GM12878 (cell line): ENCODE data around the gene CCL25. TPM values are rescaled to one million over a fixed set of nuclear protein-coding genes. Genes with fewer than 3 reads are reported as not detected.

Source experiments
- ATAC-seq: fragments of 200-7000 bp; cut with Tn5 transposase; 3 replicates; pipeline ENCODE4 v1.9.1; 2020; ENCODE audit warnings: mild to moderate bottlenecking, moderate library complexity
- BruUV-seq: library from RNA; stranded (reverse); fragments of 400-500 nt; replicated peaks from 2 replicates; lab custom pipeline; 2021; lab: Mats Ljungman, UMichigan
- CTCF ChIA-PET: fragments of 300-600 bp; sonication (Branson Sonifier 250); formaldehyde crosslinking; extraction: SDS; loops from one replicate; lab custom pipeline; 2021; ENCODE audit warnings: inconsistent platforms; lab: Yijun Ruan, JAX
- POLR2A ChIA-PET: fragments of 350-600 bp; formaldehyde crosslinking; extraction: SDS; loops from one replicate; lab custom pipeline; 2021; ENCODE audit warnings: inconsistent platforms; lab: Charles Lee
- RAD21 ChIA-PET: fragments of 300-600 bp; sonication (Branson Sonifier 250); formaldehyde crosslinking; loops from one replicate; lab custom pipeline; 2023; ENCODE audit warnings: antibody characterized with exemption; ENCODE audit not compliant: unreplicated experiment; lab: Charles Lee
- SMC1A ChIA-PET: fragments of 300-600 bp; sonication (Branson Sonifier 250); formaldehyde crosslinking; loops from one replicate; lab custom pipeline; 2023; ENCODE audit not compliant: unreplicated experiment, uncharacterized antibody; lab: Charles Lee
- DNase-seq: peaks from one replicate; pipeline ENCODE4 v3.0.0-alpha.2; 2011; ENCODE audit warnings: low read depth, low spot score
- FAIRE-seq: peaks from 3 replicates; lab custom pipeline; 2011; peaks lifted over from hg19 to GRCh38; lab: Jason Lieb, UNC
- H2AFZ ChIP-seq: 2 replicates; pipeline ENCODE4 v1.6.0; 2011; ENCODE audit warnings: low read depth, low read length, control low read depth; ENCODE audit not compliant: control insufficient read depth
- H3K27ac ChIP-seq: 2 replicates; pipeline ENCODE4 v1.5.1; 2011; ENCODE audit warnings: control low read depth; ENCODE audit not compliant: control insufficient read depth, insufficient read depth
- H3K27me3 ChIP-seq, 2 experiments: replicated peaks in 1 of 2; 2 replicates each; pipeline versions ENCODE4 v1.6.0 to v1.6.1; 2011; ENCODE audit warnings: low read length in 1 of 2; ENCODE audit not compliant: control insufficient read depth in 2 of 2, insufficient read depth in 2 of 2
- H3K36me3 ChIP-seq, 2 experiments: 2 replicates each; pipeline ENCODE4 v1.5.1; 2011; ENCODE audit warnings: low read length in 1 of 2; ENCODE audit not compliant: control insufficient read depth in 2 of 2, insufficient read depth in 2 of 2
- H3K4me1 ChIP-seq: 2 replicates; pipeline ENCODE4 v1.6.1; 2011; ENCODE audit warnings: mild to moderate bottlenecking, low read length, moderate library complexity, mixed read lengths; ENCODE audit not compliant: control insufficient read depth, insufficient read depth
- H3K4me2 ChIP-seq: 2 replicates; pipeline ENCODE4 v1.6.0; 2011; ENCODE audit warnings: control low read depth; ENCODE audit not compliant: control insufficient read depth, insufficient read depth
- H3K4me3 ChIP-seq: fragments of 200-600 bp; sonication (generic); 2 replicates; pipeline ENCODE4 v1.5.1; 2016
- H3K79me2 ChIP-seq: 2 replicates; pipeline ENCODE4 v1.6.0; 2011; ENCODE audit warnings: low read length; ENCODE audit not compliant: control insufficient read depth, insufficient read depth
- H3K9ac ChIP-seq: 2 replicates; pipeline ENCODE4 v1.8.0; 2011; ENCODE audit warnings: low read length, control low read depth, mixed read lengths; ENCODE audit not compliant: control insufficient read depth, insufficient read depth
- H3K9me3 ChIP-seq: replicated peaks from 3 replicates; pipeline ENCODE4 v1.5.1; 2011; ENCODE audit warnings: mild to moderate bottlenecking, low read length; ENCODE audit not compliant: control insufficient read depth, insufficient read depth
- H4K20me1 ChIP-seq: 2 replicates; pipeline ENCODE4 v1.6.0; 2011; ENCODE audit not compliant: control insufficient read depth, insufficient read depth
- E2F4 ChIP-seq: IDR thresholded peaks from 2 replicates; pipeline ENCODE4 v1.6.1; 2012; ENCODE audit warnings: low read depth, low read length, improper control_type of control experiment
- EP300 ChIP-seq, 2 experiments: fragments of 150-350 bp in 1 of 2; IDR thresholded peaks; 2 replicates each; pipeline ENCODE4 v1.6.1; 2011 to 2012; ENCODE audit warnings: low read depth in 2 of 2, low read length in 2 of 2, borderline replicate concordance in 1 of 2, improper control_type of control experiment in 1 of 2, inconsistent platforms in 1 of 2; ENCODE audit not compliant: control insufficient read depth in 1 of 2
- FOS ChIP-seq: IDR thresholded peaks from 3 replicates; pipeline ENCODE4 v1.6.1; 2011; ENCODE audit warnings: borderline replicate concordance; ENCODE audit not compliant: insufficient read length; ENCODE audit errors: extremely low read depth
- KDM1A ChIP-seq: fragments of 200-600 bp; sonication (generic); IDR thresholded peaks from 2 replicates; pipeline ENCODE4 v1.6.1; 2016; ENCODE audit warnings: borderline replicate concordance
- NFXL1 ChIP-seq: fragments of 450-650 bp; IDR thresholded peaks from 2 replicates; pipeline ENCODE4 v1.6.1; 2017; ENCODE audit warnings: antibody characterized with exemption, mild to moderate bottlenecking, borderline replicate concordance
- NR2C1 ChIP-seq: fragments of 450-650 bp; IDR thresholded peaks from 2 replicates; pipeline ENCODE4 v1.6.1; 2017; ENCODE audit warnings: antibody characterized with exemption, mild to moderate bottlenecking, moderate library complexity
- PAX5 ChIP-seq: IDR thresholded peaks from 2 replicates; pipeline ENCODE4 v1.6.1; 2011; ENCODE audit warnings: low read depth, low read length, borderline replicate concordance
- RBBP5 ChIP-seq: fragments of 200-600 bp; sonication (generic); conservative IDR thresholded peaks from 2 replicates; pipeline ENCODE4 v1.6.1; 2016
- SMAD5 ChIP-seq: IDR thresholded peaks from 2 replicates; pipeline ENCODE4 v1.6.1; 2016; ENCODE audit warnings: antibody characterized with exemption, low read depth
- SP1 ChIP-seq: IDR thresholded peaks from one replicate; pipeline ENCODE4 v1.6.1; 2011; ENCODE audit warnings: low read depth, low read length
- STAT1 ChIP-seq: fragments of 450-650 bp; conservative IDR thresholded peaks from 2 replicates; pipeline ENCODE4 v1.6.1; 2014; ENCODE audit warnings: antibody characterized with exemption, mild to moderate bottlenecking
- TCF3 ChIP-seq: IDR thresholded peaks from 2 replicates; pipeline ENCODE4 v1.6.1; 2012; ENCODE audit warnings: low read depth, mild to moderate bottlenecking, low read length, borderline replicate concordance; ENCODE audit not compliant: insufficient read depth
- ZBTB4 ChIP-seq: fragments of 450-650 bp; formaldehyde crosslinking; IDR thresholded peaks from 2 replicates; pipeline ENCODE4 v1.4.0; 2022; ENCODE audit warnings: mild to moderate bottlenecking, moderate library complexity
- WGBS: methylation state at CpG from one replicate; pipeline ENCODE4 v1.1.6; 2016; ENCODE audit warnings: low lambda C conversion rate; ENCODE audit not compliant: insufficient replicate concordance, insufficient coverage; ENCODE audit errors: missing lambda C conversion rate; 5-methylcytosine and 5-hydroxymethylcytosine counted together
- in situ Hi-C: fragments of 300-500 bp; cut with MboI; formaldehyde crosslinking; loops from 9 replicates; pipeline ENCODE4 v1.14.3; 2018; ENCODE audit warnings: mixed read lengths
- intact Hi-C: fragments of 100-400 bp; cut with micrococcal nuclease; formaldehyde crosslinking; loops from one replicate; pipeline ENCODE4 v1.14.2; 2022; ENCODE audit not compliant: unreplicated experiment
- polyA plus RNA-seq, 11 experiments: library from polyadenylated mRNA; depleted of rRNA in 4 of 11; unstranded in 6 of 11; stranded (reverse) in 5 of 11; fragments of >200 nt; fragmentation: Nextera tagmentation in 4 of 11; fragmentation: Illumina TruSeq in 1 of 11; extraction: Ambion mirVana in 4 of 11; extraction: Trizol in 1 of 11; gene quantifications; 1 replicate in 1 of 11; 2 replicates in 10 of 11; pipeline versions ENCODE4 v1.2.1 to v1.2.3, GENCODE V29; 2011 to 2016; ENCODE audit warnings: inconsistent platforms in 2 of 11, missing spikeins in 2 of 11, low read depth in 1 of 11
- total RNA-seq, 4 experiments: library from RNA; depleted of rRNA in 3 of 4; stranded (reverse); fragments of >200 nt in 3 of 4; fragmentation: Illumina TruSeq in 1 of 4; extraction: Trizol in 1 of 4; gene quantifications; 2 replicates each; pipeline versions ENCODE4 v1.2.1 to v1.2.3, GENCODE V29; 2013 to 2021
- TF ChIP-seq, protein P1 (sequence below): IDR thresholded peaks from 2 replicates; pipeline ENCODE4 v1.6.1; 2011; ENCODE audit warnings: mild to moderate bottlenecking, low read depth, low read length, moderate library complexity; ENCODE audit not compliant: insufficient replicate concordance

CCL25 gene
- total and polyA plus RNA-seq, 10 of the 15 experiments (the other 5 are each of a cell fraction or from before 2014, with no cell fraction given) = 0.53 to 12.0 (median 8.3) TPM

- no peak overlapping the region for H2AFZ ChIP-seq
- SMC1A ChIA-PET = no interaction called here
- H3K27me3 ChIP-seq = no peaks in the 10 kb centered on the region
- in situ Hi-C loops (no loop called here), intact Hi-C loops (no loop called here)
- H3K36me3 ChIP-seq = no peaks in the 10 kb centered on the region
- TF ChIP-seq ZBTB4 (no peak), FOS (no peak), NFXL1 (no peak), EP300 (IDR thresholded peaks at IDR 0.05; ENCODE audit: borderline replicate concordance in 1 of 2, control insufficient read depth in 1 of 2, low read depth in 2 of 2, low read length in 2 of 2) (no peak), SP1 (no peak), RBBP5 (no peak), E2F4 (no peak), STAT1 (no peak), KDM1A (no peak), TCF3 (no peak), SMAD5 (no peak), PAX5 (no peak), NR2C1 (no peak)
- TF ChIP-seq, protein P1, sequence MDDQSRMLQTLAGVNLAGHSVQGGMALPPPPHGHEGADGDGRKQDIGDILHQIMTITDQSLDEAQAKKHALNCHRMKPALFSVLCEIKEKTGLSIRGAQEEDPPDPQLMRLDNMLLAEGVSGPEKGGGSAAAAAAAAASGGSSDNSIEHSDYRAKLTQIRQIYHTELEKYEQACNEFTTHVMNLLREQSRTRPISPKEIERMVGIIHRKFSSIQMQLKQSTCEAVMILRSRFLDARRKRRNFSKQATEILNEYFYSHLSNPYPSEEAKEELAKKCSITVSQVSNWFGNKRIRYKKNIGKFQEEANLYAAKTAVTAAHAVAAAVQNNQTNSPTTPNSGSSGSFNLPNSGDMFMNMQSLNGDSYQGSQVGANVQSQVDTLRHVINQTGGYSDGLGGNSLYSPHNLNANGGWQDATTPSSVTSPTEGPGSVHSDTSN = no peak
- H3K4me2 ChIP-seq = no peak overlapping the region
- 0 out of 2 replicates have a peak, but pooled peaks cover 2% of the 10 kb centered on the region for H3K4me1 ChIP-seq
- ATAC-seq (no peak), DNase-seq (no peak), FAIRE-seq (no peak)
- no peak overlapping the region for H3K4me3 ChIP-seq
- WGBS = 56% methylated on average over 9 of the region's 9 CpGs
- H3K9me3 ChIP-seq = no peaks in the 10 kb centered on the region
- no peaks in the 10 kb centered on the region for H3K79me2 ChIP-seq
- CTCF ChIA-PET = no interaction called here
- H4K20me1 ChIP-seq = no peaks in the 10 kb centered on the region
- POLR2A ChIA-PET = interaction anchor here (0.6 kb wide), 1 partner anchor 161 kb away, joined by 7 read pairs; no protein-coding TSS in a partner anchor
- H3K9ac ChIP-seq = no peak overlapping the region
- H3K27ac ChIP-seq = no peak overlapping the region
- BruUV-seq = no TSS peak
- RAD21 ChIA-PET = no interaction called here
These were observed 9.7 kb upstream of the CCL25 start for GRCh38 chr19:8042900-8043299.
